Anterior cingulate cortex (tissue), 58 donors: ENCODE data around the gene KDM6A.

ENCODE experiments used
- DNase-seq, 58 donors: peaks; one replicate each; lab custom pipeline; 2025; lab: John Stamatoyannopoulos, UW

The KDM6A gene

GRCh38 chrX:45145492-45146215, 272.7 kb downstream of the KDM6A start:
- no peak for DNase-seq

DNA sequence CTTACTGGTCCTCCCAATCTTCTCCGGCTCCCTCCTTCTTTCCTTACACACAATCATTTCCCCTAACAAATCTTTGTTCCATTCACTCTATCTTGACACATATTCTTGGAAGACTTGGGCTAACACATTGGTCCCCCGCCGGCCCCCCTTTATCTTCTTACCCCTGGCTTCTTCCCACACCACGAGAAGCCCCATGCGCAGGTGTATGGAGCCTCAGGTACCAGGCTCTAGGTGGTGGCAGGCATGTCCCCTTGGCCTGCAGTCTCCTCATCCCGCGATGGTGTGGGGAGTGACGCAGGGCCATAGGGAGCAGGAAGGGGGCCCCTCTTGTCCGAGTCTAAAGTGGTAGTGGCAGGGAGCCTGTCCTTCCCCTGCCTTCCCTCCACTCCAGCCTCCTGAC, 277.8 kb downstream of the KDM6A start:
- no peak for DNase-seq

DNA sequence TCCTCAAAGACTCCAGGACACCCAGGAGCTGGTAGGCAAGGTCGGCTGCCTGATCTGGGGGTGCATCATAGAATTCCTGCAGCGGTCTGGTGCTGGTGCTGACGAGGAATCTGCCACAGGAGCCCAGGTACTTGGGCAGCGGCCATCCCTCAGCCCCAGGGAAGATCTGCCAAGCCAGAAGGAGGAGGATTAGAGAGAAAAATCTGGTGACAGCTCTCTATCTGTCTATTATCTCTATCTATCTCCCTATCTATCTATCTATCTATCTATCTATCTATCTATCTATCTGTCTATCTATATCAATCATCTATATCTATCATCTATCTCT, 281.0 kb downstream of the KDM6A start:
- no peak for DNase-seq

DNA sequence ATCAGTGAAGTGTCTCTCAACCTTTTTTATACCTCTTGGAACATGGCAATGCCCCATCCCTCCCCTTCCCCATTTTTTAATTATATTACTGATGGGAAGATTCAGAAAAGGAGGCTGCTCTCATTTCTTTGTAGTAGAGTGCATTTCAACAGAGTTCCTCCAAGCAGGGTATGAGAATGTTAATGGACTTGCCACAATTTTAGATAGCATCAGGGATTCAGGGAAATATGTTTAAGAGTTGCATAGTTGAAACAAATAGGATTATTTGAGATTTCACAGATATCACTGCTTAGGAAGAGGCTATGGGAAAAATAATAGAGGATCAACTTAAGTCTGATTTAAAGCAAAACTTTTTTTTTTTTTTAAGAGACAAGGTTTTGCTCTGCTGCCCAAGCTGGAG, 281.5 kb downstream of the KDM6A start:
- DNase-seq: no peak

DNA sequence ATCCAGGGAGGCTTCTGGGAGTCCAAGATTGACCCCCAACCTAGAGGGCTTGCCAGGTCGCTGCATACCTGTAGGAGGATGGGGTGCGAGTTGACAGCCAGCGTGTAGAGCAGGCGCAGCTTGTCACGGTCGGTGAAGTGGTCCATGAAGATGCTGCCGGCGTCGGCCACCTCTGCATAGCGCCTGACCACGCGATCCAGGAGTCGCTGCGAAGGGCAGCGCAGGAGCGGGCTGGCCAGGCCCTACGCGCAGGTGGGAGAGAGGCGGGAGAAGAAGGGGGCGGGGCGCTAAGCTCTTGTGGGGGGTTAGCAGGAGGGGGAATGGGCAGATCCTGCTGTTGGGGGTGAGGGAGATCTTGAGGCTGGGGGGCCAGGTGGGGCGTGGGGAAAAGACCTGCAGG, 284.7 kb downstream of the KDM6A start:
- no peak for DNase-seq
